Activated CD4-positive, alpha-beta T cell treated with anti-CD3 and anti-CD28 coated beads, Interleukin-2, amount 50 U/mL, for 1 hour (primary cell): ENCODE measurements around the gene ACOT8.
"Not testable (repeated sequence)": the region's sequence is repeated elsewhere in the genome, so short reads cannot be mapped to it uniquely, and the experiment has no call there.

Source experiments
- DNase-seq: peaks from one replicate; pipeline ENCODE4 v3.0.0-alpha.2; 2020

ACOT8 gene

GRCh38 chr20:45857114-45857881 is at the start of gene ACOT8, which contains the start of gene ZSWIM3:
Gene ACOT8 (minus strand): TSS chr20:45857392. CDS start chr20:45857315, 77 bp downstream.
Gene ZSWIM3 (plus strand): TSS chr20:45857614. CDS start chr20:45857826, 212 bp downstream.
- peak; percentile 85 for DNase-seq

GRCh38 chr20:45905505-45906079 is 48.4 kb upstream of the ACOT8 start:
- no peak for DNase-seq

- no peak for DNase-seq
Measured at GRCh38 chr20:45904583-45905504, 47.7 kb upstream of the ACOT8 start.

- no peak for DNase-seq
Measured at GRCh38 chr20:45902199-45902701, 45.1 kb upstream of the ACOT8 start.

GRCh38 chr20:45901332-45901731 is 44.1 kb upstream of the ACOT8 start:
- DNase-seq, result not testable (repeated sequence)

GRCh38 chr20:45899046-45899835 is 42.0 kb upstream of the ACOT8 start:
- DNase-seq, result no peak

GRCh38 chr20:45898285-45898684 is 41.1 kb upstream of the ACOT8 start:
- no peak for DNase-seq

GRCh38 chr20:45897692-45898091 is 40.5 kb upstream of the ACOT8 start:
- DNase-seq, result no peak

- no peak for DNase-seq
Measured at GRCh38 chr20:45897289-45897688, 40.1 kb upstream of the ACOT8 start.

- no peak for DNase-seq
Measured at GRCh38 chr20:45896641-45897161, 39.5 kb upstream of the ACOT8 start.

- no peak for DNase-seq
Measured at GRCh38 chr20:45894797-45895196, 37.6 kb upstream of the ACOT8 start.

- no peak for DNase-seq
Measured at GRCh38 chr20:45893831-45894230, 36.6 kb upstream of the ACOT8 start.

- no peak for DNase-seq
Measured at GRCh38 chr20:45892828-45893500, 35.8 kb upstream of the ACOT8 start.

GRCh38 chr20:45892049-45892825 is 35.0 kb upstream of the ACOT8 start:
- no peak for DNase-seq

GRCh38 chr20:45890985-45891983 is 34.1 kb upstream of the ACOT8 start, which contains the start of the genes CTSA and NEURL2:
Gene CTSA (plus strand): TSS chr20:45891335. CDS start chr20:45891569, 234 bp downstream.
Gene NEURL2 (minus strand): TSS chr20:45891208. CDS start chr20:45890991, 217 bp downstream.
- peak; percentile 75 for DNase-seq

- peak; percentile 44 for DNase-seq
Measured at GRCh38 chr20:45890077-45890984, 33.1 kb upstream of the ACOT8 start.

- no peak for DNase-seq
Measured at GRCh38 chr20:45888681-45889080, 31.5 kb upstream of the ACOT8 start.

- no peak for DNase-seq
Measured at GRCh38 chr20:45887346-45887715, 30.1 kb upstream of the ACOT8 start, which contains the start of gene SPATA25. Gene SPATA25 (minus strand): TSS chr20:45887622. CDS start chr20:45887590, 32 bp downstream.
